A673 (cell line): Measurements from ENCODE around the gene MYPOP. TPM values are rescaled to one million over a fixed set of nuclear protein-coding genes. Genes with fewer than 3 reads are reported as not detected.

Experiments
- Bru-seq: library from RNA; stranded (reverse); fragments of 400-500 nt; gene quantifications from one replicate; lab custom pipeline; 2021; lab: Mats Ljungman, UMichigan
- BruChase-seq, 2 experiments: library from RNA; stranded (reverse); fragments of 400-500 nt; gene quantifications; one replicate each; lab custom pipeline; 2021; lab: Mats Ljungman, UMichigan
- BruUV-seq: library from RNA; stranded (reverse); fragments of 400-500 nt; replicated peaks from 2 replicates; lab custom pipeline; 2021; lab: Mats Ljungman, UMichigan
- CTCF ChIA-PET: fragments of 300-600 bp; sonication (Branson Sonifier 250); formaldehyde crosslinking; loops from one replicate; lab custom pipeline; 2022; ENCODE audit warnings: antibody characterized with exemption; lab: Charles Lee
- POLR2A ChIA-PET: fragments of 300-600 bp; sonication (Branson Sonifier 250); formaldehyde crosslinking; loops from one replicate; lab custom pipeline; 2022; ENCODE audit warnings: antibody characterized with exemption; ENCODE audit not compliant: low non-redundant PET; lab: Charles Lee
- DNase-seq: peaks from one replicate; pipeline ENCODE4 v3.0.0-alpha.2; 2015; ENCODE audit warnings: low spot score
- H3K27ac ChIP-seq: fragments of 200-600 bp; sonication (generic); 2 replicates; pipeline ENCODE4 v1.5.1; 2016; ENCODE audit warnings: mixed run types, low read depth, mild to moderate bottlenecking, mixed read lengths, antibody characterized with exemption, low read length; ENCODE audit not compliant: poor library complexity, severe bottlenecking
- H3K27me3 ChIP-seq: fragments of 200-600 bp; sonication (generic); replicated peaks from 2 replicates; pipeline ENCODE4 v1.6.1; 2017; ENCODE audit warnings: mixed run types, low read depth, mild to moderate bottlenecking, mixed read lengths, antibody characterized with exemption, low read length; ENCODE audit not compliant: insufficient read depth, poor library complexity
- H3K36me3 ChIP-seq: fragments of 200-600 bp; sonication (generic); 2 replicates; pipeline ENCODE4 v1.6.1; 2016; ENCODE audit warnings: mixed run types, mild to moderate bottlenecking, mixed read lengths, antibody characterized with exemption, low read length; ENCODE audit not compliant: insufficient read depth, poor library complexity, severe bottlenecking
- H3K4me1 ChIP-seq: fragments of 200-600 bp; sonication (generic); 2 replicates; pipeline ENCODE4 v1.6.1; 2017; ENCODE audit warnings: mixed run types, mild to moderate bottlenecking, mixed read lengths, antibody characterized with exemption, low read length; ENCODE audit not compliant: insufficient read depth, poor library complexity, severe bottlenecking
- H3K4me3 ChIP-seq: fragments of 200-600 bp; sonication (generic); 2 replicates; pipeline ENCODE4 v1.5.1; 2016; ENCODE audit warnings: low read depth, mixed run types, mild to moderate bottlenecking, mixed read lengths, low read length; ENCODE audit not compliant: poor library complexity, severe bottlenecking
- H3K9me3 ChIP-seq: fragments of 200-600 bp; sonication (generic); 2 replicates; pipeline ENCODE4 v1.6.1; 2016; ENCODE audit warnings: mixed run types, low read depth, mild to moderate bottlenecking, mixed read lengths, antibody characterized with exemption, low read length; ENCODE audit not compliant: poor library complexity, severe bottlenecking
- CTCF ChIP-seq: fragments of 300-800, 200-600 bp; sonication (generic); conservative IDR thresholded peaks from 2 replicates; pipeline ENCODE4 v1.5.1; 2017; ENCODE audit warnings: low read depth, mild to moderate bottlenecking, antibody characterized with exemption, low read length, moderate library complexity, mixed read lengths
- EZH2 ChIP-seq: fragments of 200-600 bp; sonication (generic); IDR thresholded peaks from 2 replicates; pipeline ENCODE4 v1.6.1; 2017; ENCODE audit warnings: borderline replicate concordance, low read depth, mild to moderate bottlenecking, mixed read lengths, antibody characterized with exemption, low read length; ENCODE audit not compliant: poor library complexity, severe bottlenecking
- intact Hi-C: fragments of 100-400 bp; cut with micrococcal nuclease; formaldehyde crosslinking; loops from one replicate; pipeline ENCODE4 v1.10.0; 2022; ENCODE audit not compliant: unreplicated experiment
- long read RNA-seq: library from polyadenylated mRNA; stranded (forward); transcript quantifications from one replicate; pipeline ENCODE4 v2.0.0, GENCODE V29; 2022
- total RNA-seq: library from RNA; stranded (reverse); gene quantifications from 2 replicates; pipeline ENCODE4 v1.2.3, GENCODE V29; 2021

Gene MYPOP
- total RNA-seq (11.4 and 13.5 TPM in 2 replicates), Bru-seq, nascent RNA (percentile 51 among the genes with signal in this experiment), BruChase-seq, experiment 1, labeled RNA remaining after a 2-hour chase (percentile 64 among the genes with signal in this experiment), BruChase-seq, experiment 2, labeled RNA remaining after a 6-hour chase (percentile 73 among the genes with signal in this experiment)
- long read RNA-seq, partial matches to known transcripts: 0 of 4 reads
- long read RNA-seq, other reads (novel, unspliced or antisense): 3 of 4 reads

DNA sequence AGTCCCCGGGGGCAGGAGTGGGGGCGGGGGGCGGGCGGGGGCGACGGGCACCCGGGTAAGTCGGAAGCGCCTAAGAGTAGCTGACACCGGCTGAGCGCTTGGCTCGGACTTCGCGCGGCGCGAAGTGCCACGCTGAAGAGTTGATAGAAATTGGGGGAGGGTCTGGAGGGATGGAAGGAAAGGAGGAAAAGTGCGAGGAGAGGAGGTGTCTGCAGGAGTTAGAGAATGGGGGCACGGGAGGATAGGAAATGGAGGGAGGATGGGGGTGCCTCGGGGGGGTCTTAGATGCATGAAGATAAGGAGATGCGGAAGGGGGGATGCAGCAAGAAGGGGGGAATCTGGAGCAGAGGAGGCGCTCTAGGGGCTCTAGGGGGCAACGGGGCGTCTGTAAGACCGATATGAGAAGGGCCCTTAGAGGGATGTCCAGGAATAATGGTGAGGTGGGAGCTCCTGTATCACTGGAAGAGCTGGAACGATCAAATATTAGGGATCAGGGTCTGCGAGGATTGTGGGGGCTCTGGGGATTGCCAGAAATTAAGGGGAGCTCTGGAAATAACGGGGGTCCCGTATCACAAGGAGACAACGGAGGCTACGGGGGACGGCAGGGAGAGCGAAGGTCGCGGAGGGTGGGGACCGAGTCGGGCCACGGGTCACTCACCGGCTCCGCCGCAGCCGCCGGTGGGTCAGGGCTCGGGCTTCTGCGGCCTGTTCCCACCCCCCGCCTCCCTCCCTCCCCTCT lies at the start of gene MYPOP:
TSS of gene MYPOP (minus strand) at position 702 of the 739 bp plus-strand sequence. CDS start 840 bp downstream, outside the sequence.
- H3K27ac ChIP-seq: peak within 1 kb of the TSS; percentile 58
- ChIA-PET CTCF (interaction anchor here (0.6 to 1.2 kb wide), 6 partner anchors 16 to 423 kb away, joined by 3 to 5 read pairs (median 4); no protein-coding TSS in a partner anchor), POLR2A (no interaction called here)
- DNase-seq: peak; percentile 35
- peaks cover 3% of the 10 kb centered on the region for H3K4me1 ChIP-seq
- H3K27me3 ChIP-seq: no peaks in the 10 kb centered on the region
- intact Hi-C loops: no loop called here
- H3K36me3 ChIP-seq: peaks cover 3% of the 10 kb centered on the region
- H3K4me3 ChIP-seq: peak within 1 kb of the TSS; percentile 76
- H3K9me3 ChIP-seq: no peaks in the 10 kb centered on the region
- TF ChIP-seq CTCF (no peak), EZH2 (no peak)
- BruUV-seq: no TSS peak

- peaks cover 33% of the 10 kb centered on the region for H3K27me3 ChIP-seq
- no peaks in the 10 kb centered on the region for H3K9me3 ChIP-seq
- H3K4me3 ChIP-seq: no peak overlapping the region
- ChIA-PET POLR2A (no interaction called here), CTCF (no interaction called here)
- no peak for DNase-seq
- BruUV-seq: no TSS peak
- peaks cover 2% of the 10 kb centered on the region for H3K4me1 ChIP-seq
- H3K36me3 ChIP-seq: no peaks in the 10 kb centered on the region
- intact Hi-C loops: no loop called here
- TF ChIP-seq CTCF: no peak
- no peak for TF ChIP-seq EZH2
- H3K27ac ChIP-seq: no peak overlapping the region
Observed at GRCh38 chr19:45947926-45948325, 45.5 kb upstream of the MYPOP start.

GRCh38 chr19:45940515-45940805 lies 38.0 kb upstream of the MYPOP start:
- Histone ChIP-seq H3K27me3 (peaks cover 53% of the 10 kb centered on the region), H3K27ac (no peak overlapping the region), H3K36me3 (no peaks in the 10 kb centered on the region), H3K4me1 (no peaks in the 10 kb centered on the region), H3K4me3 (no peak overlapping the region), H3K9me3 (no peaks in the 10 kb centered on the region)
- CTCF ChIA-PET: no interaction called here
- intact Hi-C loops: no loop called here
- TF ChIP-seq EZH2: no peak
- TF ChIP-seq CTCF: no peak
- POLR2A ChIA-PET: no interaction called here
- no TSS peak for BruUV-seq
- DNase-seq: no peak
